ENCODE results near the gene C2CD2. TPM values are rescaled to one million over a fixed set of nuclear protein-coding genes. Genes with fewer than 3 reads are reported as not detected.

Gene C2CD2
- total RNA-seq, 6 experiments from 2014 or later: 14.4 to 19.9 (median 17.2) TPM

GRCh38 chr21:41974752-41975053, 20.9 kb upstream of the C2CD2 start:
- H3K27me3 Mint-ChIP-seq (ENCODE audit: insufficient read depth): peaks cover 8% of the 10 kb centered on the region
- H3K4me3 Mint-ChIP-seq: no peak overlapping the region
- H3K36me3 Mint-ChIP-seq (ENCODE audit: low read depth): peaks cover 8% of the 10 kb centered on the region
- no peak for DNase-seq
- H3K4me1 Mint-ChIP-seq (ENCODE audit: low read depth): peaks cover 3% of the 10 kb centered on the region; the same call in 1 of the 2 replicates
- peaks cover 9% of the 10 kb centered on the region for H3K9me3 Mint-ChIP-seq
- TF ChIP-seq CTCF (IDR thresholded peaks at IDR 0.05): no peak
- H3K27ac Mint-ChIP-seq: no peak overlapping the region

- Mint-ChIP-seq H3K36me3 (ENCODE audit: low read depth) (peaks cover 2% of the 10 kb centered on the region), H3K27ac (no peak overlapping the region), H3K4me3 (no peak overlapping the region), H3K9me3 (peaks cover 3% of the 10 kb centered on the region), H3K4me1 (ENCODE audit: low read depth) (no peaks in the 10 kb centered on the region), H3K27me3 (ENCODE audit: insufficient read depth) (peaks cover 8% of the 10 kb centered on the region)
- no peak for DNase-seq
- peak; percentile 54 for TF ChIP-seq CTCF (IDR thresholded peaks at IDR 0.05)
Measured at GRCh38 chr21:41973861-41974751, 20.3 kb upstream of the C2CD2 start.

GRCh38 chr21:41973427-41973831, 19.6 kb upstream of the C2CD2 start:
- H3K36me3 Mint-ChIP-seq (ENCODE audit: low read depth): no peaks in the 10 kb centered on the region
- H3K27me3 Mint-ChIP-seq (ENCODE audit: insufficient read depth): peaks cover 11% of the 10 kb centered on the region
- DNase-seq: no peak
- H3K4me3 Mint-ChIP-seq: no peak overlapping the region
- H3K4me1 Mint-ChIP-seq (ENCODE audit: low read depth): no peaks in the 10 kb centered on the region
- no peaks in the 10 kb centered on the region for H3K9me3 Mint-ChIP-seq
- H3K27ac Mint-ChIP-seq: no peak overlapping the region
- TF ChIP-seq CTCF (IDR thresholded peaks at IDR 0.05): no peak

- DNase-seq: no peak
- Mint-ChIP-seq H3K27me3 (ENCODE audit: insufficient read depth) (peaks cover 17% of the 10 kb centered on the region), H3K4me3 (no peak overlapping the region), H3K27ac (no peak overlapping the region), H3K9me3 (no peaks in the 10 kb centered on the region), H3K36me3 (ENCODE audit: low read depth) (no peaks in the 10 kb centered on the region), H3K4me1 (ENCODE audit: low read depth) (no peaks in the 10 kb centered on the region)
- no peak for TF ChIP-seq CTCF (IDR thresholded peaks at IDR 0.05)
Measured at GRCh38 chr21:41972511-41973205, 18.8 kb upstream of the C2CD2 start.

GRCh38 chr21:41971891-41972290, 18.1 kb upstream of the C2CD2 start:
- H3K27ac Mint-ChIP-seq: no peak overlapping the region
- H3K4me1 Mint-ChIP-seq (ENCODE audit: low read depth): peaks cover 6% of the 10 kb centered on the region
- DNase-seq: no peak
- peaks cover 17% of the 10 kb centered on the region for H3K27me3 Mint-ChIP-seq (ENCODE audit: insufficient read depth)
- H3K4me3 Mint-ChIP-seq: no peak overlapping the region
- TF ChIP-seq CTCF (IDR thresholded peaks at IDR 0.05): no peak
- no peaks in the 10 kb centered on the region for H3K36me3 Mint-ChIP-seq (ENCODE audit: low read depth)
- H3K9me3 Mint-ChIP-seq: no peaks in the 10 kb centered on the region

All from HFFc6 (cell line).